AG04449 (cell line): ENCODE results near the gene MDM2.

Source experiments
- CTCF ChIA-PET: fragments of 350-600 bp; formaldehyde crosslinking; extraction: SDS; loops from one replicate; lab custom pipeline; 2021; ENCODE audit warnings: antibody characterized with exemption; lab: Yijun Ruan, JAX
- POLR2A ChIA-PET: fragments of 400-600, 350-600 bp; formaldehyde crosslinking; extraction: SDS; loops from one replicate; lab custom pipeline; 2020; ENCODE audit warnings: antibody characterized with exemption, inconsistent platforms; lab: Yijun Ruan, JAX
- DNase-seq: peaks from one replicate; pipeline ENCODE4 v3.0.0-alpha.2; 2010; ENCODE audit warnings: low read depth, low spot score
- H3K4me3 ChIP-seq: 2 replicates; pipeline ENCODE4 v1.5.1; 2011; ENCODE audit warnings: low read depth, mild to moderate bottlenecking, control low read depth, low read length
- TF ChIP-seq, protein P1 (sequence below): IDR thresholded peaks from one replicate; pipeline ENCODE4 v1.5.1; 2011; ENCODE audit warnings: mild to moderate bottlenecking, moderate library complexity, low read length, control low read depth, inconsistent platforms; ENCODE audit not compliant: insufficient read depth; ENCODE audit errors: missing control alignments

The MDM2 gene

DNA sequence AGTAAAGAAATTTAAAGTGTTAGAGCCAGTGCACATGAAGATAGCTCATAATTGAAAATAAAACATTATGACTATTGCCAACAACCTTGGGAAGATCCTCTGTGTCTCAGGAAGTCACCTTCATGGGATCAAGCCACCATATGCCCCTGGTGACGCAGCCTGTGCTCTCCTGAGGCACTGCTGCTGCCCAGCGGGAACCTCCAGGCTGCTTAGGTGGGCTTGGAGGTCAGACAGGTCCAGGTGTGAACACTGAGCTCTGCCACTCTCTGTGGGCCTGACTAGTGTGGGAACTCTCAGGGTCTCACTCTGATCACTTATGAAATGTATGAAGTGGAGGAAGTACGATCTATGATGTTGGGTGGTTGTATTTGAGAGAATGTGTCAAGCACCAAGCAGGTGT, 45.3 kb upstream of the MDM2 start:
- CTCF ChIA-PET, result interaction anchor here (1.0 kb wide), 1 partner anchor 12 kb away, joined by 3 read pairs; no protein-coding TSS in a partner anchor
- POLR2A ChIA-PET, result no interaction called here
- no peak for DNase-seq
- no peak overlapping the region for H3K4me3 ChIP-seq
- TF ChIP-seq, protein P1, sequence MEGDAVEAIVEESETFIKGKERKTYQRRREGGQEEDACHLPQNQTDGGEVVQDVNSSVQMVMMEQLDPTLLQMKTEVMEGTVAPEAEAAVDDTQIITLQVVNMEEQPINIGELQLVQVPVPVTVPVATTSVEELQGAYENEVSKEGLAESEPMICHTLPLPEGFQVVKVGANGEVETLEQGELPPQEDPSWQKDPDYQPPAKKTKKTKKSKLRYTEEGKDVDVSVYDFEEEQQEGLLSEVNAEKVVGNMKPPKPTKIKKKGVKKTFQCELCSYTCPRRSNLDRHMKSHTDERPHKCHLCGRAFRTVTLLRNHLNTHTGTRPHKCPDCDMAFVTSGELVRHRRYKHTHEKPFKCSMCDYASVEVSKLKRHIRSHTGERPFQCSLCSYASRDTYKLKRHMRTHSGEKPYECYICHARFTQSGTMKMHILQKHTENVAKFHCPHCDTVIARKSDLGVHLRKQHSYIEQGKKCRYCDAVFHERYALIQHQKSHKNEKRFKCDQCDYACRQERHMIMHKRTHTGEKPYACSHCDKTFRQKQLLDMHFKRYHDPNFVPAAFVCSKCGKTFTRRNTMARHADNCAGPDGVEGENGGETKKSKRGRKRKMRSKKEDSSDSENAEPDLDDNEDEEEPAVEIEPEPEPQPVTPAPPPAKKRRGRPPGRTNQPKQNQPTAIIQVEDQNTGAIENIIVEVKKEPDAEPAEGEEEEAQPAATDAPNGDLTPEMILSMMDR, result no peak

DNA sequence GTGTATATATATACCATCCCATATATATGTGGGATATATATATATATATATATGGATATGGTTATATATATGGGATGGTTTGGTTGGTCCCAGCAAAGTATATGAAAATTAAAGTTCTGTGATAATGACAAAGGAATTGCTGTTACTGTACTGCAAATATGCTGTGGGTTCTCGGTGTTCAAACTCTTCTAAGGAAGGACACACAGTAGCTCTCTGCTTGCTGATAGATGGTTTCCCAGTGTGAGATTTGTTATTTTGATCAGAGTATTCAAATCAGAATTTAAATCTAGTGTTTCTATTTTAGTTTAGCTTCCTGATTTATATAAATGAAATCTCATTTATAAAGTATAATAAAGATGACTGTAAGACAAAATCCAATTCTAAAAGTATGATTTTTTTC, 42.3 kb upstream of the MDM2 start:
- TF ChIP-seq, protein P1, result no peak
- POLR2A ChIA-PET, result no interaction called here
- no peak for DNase-seq
- H3K4me3 ChIP-seq, result no peak overlapping the region
- CTCF ChIA-PET, result no interaction called here

DNA sequence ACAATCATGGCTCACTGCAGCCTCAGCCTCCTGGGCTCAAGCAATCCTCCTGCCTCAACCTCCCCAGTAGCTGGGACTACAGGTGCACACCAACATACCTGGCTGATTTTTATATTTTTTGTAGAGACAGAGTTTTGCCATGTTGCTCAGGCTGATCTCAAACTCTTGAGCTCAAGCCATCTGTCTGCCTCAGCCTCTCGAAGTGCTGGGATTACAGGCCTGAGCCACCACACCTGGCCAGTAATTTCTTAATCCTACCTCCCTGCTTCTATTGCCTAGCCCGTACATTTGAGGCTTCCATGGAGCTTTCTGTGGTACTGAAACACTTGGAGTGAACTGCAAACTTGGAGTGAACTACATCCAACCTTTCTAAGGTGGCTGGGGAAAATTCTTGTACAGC, 41.3 kb upstream of the MDM2 start:
- DNase-seq, result no peak
- ChIA-PET CTCF (no interaction called here), POLR2A (no interaction called here)
- TF ChIP-seq, protein P1, result no peak
- no peak overlapping the region for H3K4me3 ChIP-seq

DNA sequence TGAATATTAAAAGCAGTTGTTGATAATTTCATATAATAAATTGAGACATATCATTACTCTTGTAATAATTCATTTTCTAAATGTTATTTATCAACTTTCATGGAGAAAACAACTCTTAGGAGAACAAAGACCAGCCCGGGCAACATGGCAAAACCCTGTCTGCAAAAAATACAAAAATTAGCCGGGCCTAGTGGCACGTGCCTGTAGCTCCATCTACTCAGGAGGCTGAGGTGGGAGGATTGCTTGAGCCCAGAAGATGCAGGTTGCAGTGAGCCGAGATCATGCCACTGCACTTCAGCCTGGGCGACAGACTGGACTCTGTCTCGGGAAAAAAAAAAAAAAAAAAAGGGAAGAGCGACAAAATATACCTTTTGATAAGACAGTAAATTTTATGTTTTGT, 40.8 kb upstream of the MDM2 start:
- POLR2A ChIA-PET, result no interaction called here
- no peak for DNase-seq
- H3K4me3 ChIP-seq, result no peak overlapping the region
- CTCF ChIA-PET, result no interaction called here
- TF ChIP-seq, protein P1, result no peak

DNA sequence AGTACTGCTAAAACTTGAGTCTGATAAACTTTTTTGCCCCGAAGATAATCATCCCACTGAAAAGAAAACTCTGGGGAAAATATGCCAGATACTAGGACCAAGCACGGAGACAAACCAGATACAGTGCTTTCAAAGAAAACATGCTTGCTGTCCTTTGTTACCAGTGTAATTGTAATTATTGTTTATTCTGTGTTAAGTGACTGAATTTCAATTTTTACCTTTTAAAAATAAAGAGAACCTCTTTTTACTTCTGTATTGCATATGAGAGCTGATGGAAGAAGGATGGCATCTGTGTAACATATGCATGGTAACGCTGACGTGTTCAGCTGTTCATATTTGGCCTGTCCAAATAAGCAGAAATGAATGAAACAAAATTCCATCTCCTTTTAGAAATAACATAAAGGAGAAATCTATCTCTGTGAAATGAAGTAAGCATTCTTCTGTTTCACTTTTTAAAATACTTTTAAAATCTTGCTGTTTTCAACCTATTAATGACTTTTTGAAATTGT, 39.5 kb upstream of the MDM2 start:
- peak; percentile 40 for DNase-seq
- CTCF ChIA-PET, result no interaction called here
- TF ChIP-seq, protein P1, result no peak

DNA sequence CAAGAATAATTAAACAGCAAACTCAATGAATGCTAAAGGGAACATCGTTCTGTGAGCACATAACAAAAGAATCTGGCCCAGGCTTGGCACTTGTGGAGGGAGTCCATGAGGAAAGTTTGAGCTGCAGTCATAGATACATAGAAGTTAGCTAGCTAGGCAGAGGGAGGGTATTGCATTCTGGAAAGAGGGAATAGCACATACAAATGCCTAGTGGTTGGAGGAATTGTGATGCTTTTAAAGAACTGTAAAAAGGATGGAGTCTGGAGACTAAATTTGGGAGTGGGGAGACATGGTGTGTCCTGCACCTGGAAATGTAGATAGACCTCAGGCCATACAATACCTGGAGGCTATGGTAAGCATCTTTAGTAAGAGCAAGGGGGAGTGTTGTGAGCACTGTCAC, 38.0 kb upstream of the MDM2 start:
- no peak overlapping the region for H3K4me3 ChIP-seq
- ChIA-PET POLR2A (no interaction called here), CTCF (no interaction called here)
- TF ChIP-seq, protein P1, result no peak
- no peak for DNase-seq

More for the DNA sequence above, 39.5 kb upstream of the MDM2 start:
- POLR2A ChIA-PET, result no interaction called here
- H3K4me3 ChIP-seq, result no peak overlapping the region
